Peyer's patch (tissue), 4 donors: ENCODE data around the gene FOXQ1. TPM values are rescaled to one million over a fixed set of nuclear protein-coding genes. Genes with fewer than 3 reads are reported as not detected.
"Not testable (repeated sequence)": the region's sequence is repeated elsewhere in the genome, so short reads cannot be mapped to it uniquely, and the experiment has no call there.

Experiments used
- DNase-seq, 3 donors: peaks; one replicate each; pipeline ENCODE4 v3.0.0-alpha.2; 2017 to 2019
- H3K27ac ChIP-seq, 4 donors: fragments of 200-600 bp; sonication (generic); one replicate each; pipeline ENCODE4 v1.5.1; 2016 to 2019
- H3K27me3 ChIP-seq, 2 donors: fragments of 200-600 bp; sonication (generic); one replicate each; pipeline ENCODE4 v1.5.1; 2019
- H3K36me3 ChIP-seq, 3 donors: fragments of 200-600 bp; sonication (generic); one replicate each; pipeline ENCODE4 v1.5.1; 2016 to 2019
- H3K4me1 ChIP-seq, 4 donors: fragments of 200-600 bp; sonication (generic); one replicate each; pipeline ENCODE4 v1.5.1; 2016 to 2019
- H3K4me3 ChIP-seq, 4 donors: fragments of 200-600 bp; sonication (generic); 1 replicate in 3 of 4; 2 replicates in 1 of 4; pipeline ENCODE4 v1.5.1; 2016 to 2019; ENCODE audit warnings: mild to moderate bottlenecking in 1 of 4
- H3K9me3 ChIP-seq, 4 donors: fragments of 200-600 bp; sonication (generic); one replicate each; pipeline ENCODE4 v1.5.1; 2016 to 2019; ENCODE audit warnings: mild to moderate bottlenecking in 1 of 4
- CTCF ChIP-seq, 6 experiments: fragments of 450-650 bp in 4 of 6; fragments of 200-600 bp in 2 of 6; sonication (generic) in 1 of 6; IDR thresholded peaks; one replicate each; pipeline ENCODE4 v1.5.1; 2017 to 2019; ENCODE audit warnings: antibody characterized with exemption in 6 of 6, mild to moderate bottlenecking in 3 of 6, moderate library complexity in 1 of 6
- POLR2A ChIP-seq, 2 donors: fragments of 450-650 bp; IDR thresholded peaks; one replicate each; pipeline ENCODE4 v1.5.1; 2017; ENCODE audit warnings: antibody characterized with exemption in 2 of 2, mild to moderate bottlenecking in 2 of 2, moderate library complexity in 2 of 2
- total RNA-seq, 4 donors: library from RNA; depleted of rRNA; stranded (reverse); fragments of >200 nt; gene quantifications; one replicate each; pipeline ENCODE4 v1.1.0, GENCODE V29; 2016

FOXQ1 gene
- total RNA-seq, 4 donors from 2014 or later: not detected

- H3K36me3 ChIP-seq: no peaks in the 10 kb centered on the region
- DNase-seq: no peak
- no peaks in the 10 kb centered on the region for H3K27me3 ChIP-seq
- TF ChIP-seq POLR2A (IDR thresholded peaks at IDR 0.05) (no peak), CTCF (IDR thresholded peaks at IDR 0.05) (no peak)
- H3K27ac ChIP-seq: no peak overlapping the region
- H3K4me1 ChIP-seq: no peaks in the 10 kb centered on the region
- H3K4me3 ChIP-seq: no peak overlapping the region
- H3K9me3 ChIP-seq: peaks cover 0 to 7% (median 0%) of the 10 kb centered on the region in 4 donors
Observed at GRCh38 chr6:1346558-1347091, 34.7 kb downstream of the FOXQ1 start.

GRCh38 chr6:1347161-1347560, 35.3 kb downstream of the FOXQ1 start:
- peaks cover 0 to 8% (median 0%) of the 10 kb centered on the region in 4 donors for H3K9me3 ChIP-seq
- TF ChIP-seq CTCF (IDR thresholded peaks at IDR 0.05): no peak
- TF ChIP-seq POLR2A (IDR thresholded peaks at IDR 0.05): no peak
- no peaks in the 10 kb centered on the region for H3K4me1 ChIP-seq
- no peak overlapping the region for H3K4me3 ChIP-seq
- DNase-seq: no peak
- no peaks in the 10 kb centered on the region for H3K27me3 ChIP-seq
- H3K27ac ChIP-seq: no peak overlapping the region
- H3K36me3 ChIP-seq: no peaks in the 10 kb centered on the region

- no peak overlapping the region for H3K27ac ChIP-seq
- DNase-seq: no peak
- TF ChIP-seq CTCF (IDR thresholded peaks at IDR 0.05) (no peak), POLR2A (IDR thresholded peaks at IDR 0.05) (no peak)
- H3K27me3 ChIP-seq: no peaks in the 10 kb centered on the region
- H3K4me3 ChIP-seq: no peak overlapping the region
- no peaks in the 10 kb centered on the region for H3K4me1 ChIP-seq
- H3K9me3 ChIP-seq: peaks cover 0 to 8% (median 0%) of the 10 kb centered on the region in 4 donors
- H3K36me3 ChIP-seq: no peaks in the 10 kb centered on the region
Observed at GRCh38 chr6:1348675-1349074, 36.8 kb downstream of the FOXQ1 start.

GRCh38 chr6:1349655-1350054, 37.8 kb downstream of the FOXQ1 start:
- TF ChIP-seq CTCF (IDR thresholded peaks at IDR 0.05) (no peak), POLR2A (IDR thresholded peaks at IDR 0.05) (no peak)
- peaks cover 0 to 8% (median 0%) of the 10 kb centered on the region in 4 donors for H3K9me3 ChIP-seq
- no peaks in the 10 kb centered on the region for H3K27me3 ChIP-seq
- no peaks in the 10 kb centered on the region for H3K36me3 ChIP-seq
- H3K4me3 ChIP-seq: no peak overlapping the region
- no peak for DNase-seq
- no peaks in the 10 kb centered on the region for H3K4me1 ChIP-seq
- no peak overlapping the region for H3K27ac ChIP-seq

DNA sequence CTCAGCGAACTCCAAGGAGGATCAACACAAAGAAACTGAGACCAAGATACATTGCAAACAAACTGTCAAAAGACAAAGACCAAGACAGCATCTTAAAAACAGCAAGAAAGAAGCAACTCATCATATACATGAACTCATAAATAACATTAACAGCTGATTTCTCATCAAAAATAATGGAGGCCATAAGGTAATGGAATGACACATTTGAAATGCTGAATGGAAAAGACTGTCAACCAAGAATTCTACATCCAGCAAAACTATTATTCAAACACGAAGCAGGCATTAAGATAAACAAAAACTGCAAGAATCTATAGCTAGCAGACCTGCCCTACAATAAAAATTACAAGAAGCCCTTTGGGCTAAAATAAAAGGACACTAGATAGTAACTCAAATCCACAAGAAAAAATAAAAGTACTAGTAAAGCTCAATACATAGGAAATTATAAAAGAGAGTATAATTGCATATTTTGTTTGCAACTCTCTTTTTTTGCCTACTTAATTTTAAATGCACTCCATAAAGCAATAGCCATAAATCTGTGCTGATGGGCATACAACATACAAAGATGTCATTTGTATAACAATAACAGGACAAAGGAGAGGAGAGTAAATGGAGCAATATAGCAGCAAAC, 39.6 kb downstream of the FOXQ1 start:
- Histone ChIP-seq H3K36me3 (no peaks in the 10 kb centered on the region), H3K4me1 (no peaks in the 10 kb centered on the region), H3K9me3 (peaks cover 0 to 8% (median 0%) of the 10 kb centered on the region in 4 donors), H3K27me3 (no peaks in the 10 kb centered on the region), H3K4me3 (no peak overlapping the region), H3K27ac (no peak overlapping the region)
- no peak for DNase-seq
- no peak for TF ChIP-seq CTCF (IDR thresholded peaks at IDR 0.05)
- no peak for TF ChIP-seq POLR2A (IDR thresholded peaks at IDR 0.05)

DNA sequence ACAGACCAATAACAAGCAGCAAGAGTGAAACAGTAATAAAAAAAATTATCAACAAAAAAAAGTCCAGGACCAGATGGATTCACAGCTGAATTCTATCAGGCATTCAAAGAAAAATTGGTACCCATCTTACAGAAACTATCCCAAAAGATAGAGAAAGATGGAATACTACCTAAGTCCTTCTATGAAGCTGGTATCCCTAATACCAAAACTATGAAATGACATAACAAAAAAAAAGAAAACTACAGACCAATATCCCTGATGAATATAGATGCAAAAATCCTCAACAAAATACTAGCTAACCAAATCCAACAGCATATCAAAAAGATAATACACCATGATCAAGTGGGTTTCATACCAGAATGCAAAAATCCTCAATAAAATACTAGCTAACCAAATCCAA, 43.2 kb downstream of the FOXQ1 start:
- not testable (repeated sequence) for H3K27me3 ChIP-seq, H3K4me3 ChIP-seq, H3K27ac ChIP-seq, H3K4me1 ChIP-seq, H3K36me3 ChIP-seq, H3K9me3 ChIP-seq, DNase-seq

DNA sequence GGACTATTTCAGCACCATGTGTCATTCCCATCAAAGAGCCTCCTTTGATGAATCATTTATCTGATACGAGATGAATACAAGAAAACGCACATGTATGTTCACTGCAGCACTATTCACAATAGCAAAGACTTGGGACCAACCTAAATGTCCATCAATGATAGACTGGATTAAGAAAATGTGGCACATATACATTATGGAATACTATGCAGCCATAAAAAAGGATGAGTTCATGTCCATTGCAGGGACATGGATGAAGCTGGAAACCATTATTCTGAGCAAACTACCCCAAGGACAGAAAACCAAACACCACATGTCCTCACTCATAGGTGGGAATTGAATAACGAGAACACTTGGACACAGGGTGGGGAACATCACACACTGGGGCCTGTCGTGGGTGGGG, 49.8 kb downstream of the FOXQ1 start:
- not testable (repeated sequence) for H3K27me3 ChIP-seq, H3K36me3 ChIP-seq, H3K27ac ChIP-seq, H3K4me1 ChIP-seq, H3K4me3 ChIP-seq, DNase-seq, H3K9me3 ChIP-seq
